NT2/D1 (cell line): ENCODE results near the gene PSMD2.

ENCODE experiments used
- SUZ12 ChIP-seq: IDR thresholded peaks from 2 replicates; pipeline ENCODE4 v1.6.1; 2011; ENCODE audit not compliant: insufficient read length, insufficient read depth; ENCODE audit errors: extremely low read depth
- YY1 ChIP-seq: IDR thresholded peaks from 2 replicates; pipeline ENCODE4 v1.6.1; 2011; ENCODE audit not compliant: insufficient read length, insufficient read depth
- ZNF274 ChIP-seq: IDR thresholded peaks from 2 replicates; pipeline ENCODE4 v1.6.1; 2011; ENCODE audit warnings: mild to moderate bottlenecking, low read depth, low read length

DNA sequence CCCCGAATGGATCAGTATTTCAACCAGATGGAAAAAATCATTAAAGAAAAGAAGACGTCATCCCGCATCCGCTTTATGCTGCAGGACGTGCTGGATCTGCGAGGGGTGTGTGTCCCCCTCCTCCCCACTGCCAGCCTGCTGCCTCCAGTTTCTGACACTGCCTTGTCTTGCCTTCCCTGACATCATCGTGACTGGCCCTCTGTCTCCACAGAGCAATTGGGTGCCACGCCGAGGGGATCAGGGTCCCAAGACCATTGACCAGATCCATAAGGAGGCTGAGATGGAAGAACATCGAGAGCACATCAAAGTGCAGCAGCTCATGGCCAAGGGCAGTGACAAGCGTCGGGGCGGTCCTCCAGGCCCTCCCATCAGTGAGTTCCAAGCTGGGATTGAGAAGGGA, 26.2 kb downstream of the PSMD2 start:
- TF ChIP-seq YY1 (no peak), SUZ12 (no peak), ZNF274 (no peak)
